ENCODE measurements around the gene DENND4A. TPM values are rescaled to one million over a fixed set of nuclear protein-coding genes. Genes with fewer than 3 reads are reported as not detected.

Gene DENND4A
- total RNA-seq, 1 donor, result 37.6 TPM

DNA sequence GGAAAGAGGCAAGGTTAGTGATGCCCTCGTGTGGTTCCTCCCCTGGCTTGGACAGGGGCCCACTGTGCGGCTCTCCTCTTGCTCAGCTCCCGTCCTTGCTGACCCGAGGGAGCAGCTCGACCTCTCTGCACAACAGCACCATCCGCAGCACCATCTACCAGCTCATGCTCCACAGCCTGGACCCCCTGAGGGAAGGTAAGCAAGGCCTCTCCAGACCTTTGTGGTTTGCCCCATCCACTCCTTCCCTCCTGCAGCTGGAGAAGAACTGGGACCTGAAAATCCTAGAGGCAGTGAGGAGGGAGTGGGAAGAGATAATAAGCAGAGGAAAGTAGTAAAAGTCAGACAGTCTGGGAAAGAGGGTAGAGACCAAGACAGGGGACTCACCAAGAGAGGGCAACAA lies 152.6 kb downstream of the DENND4A start:
- H3K4me3 ChIP-seq (ENCODE audit: low read depth, low read length), result no peak overlapping the region
- TF ChIP-seq, protein P1, sequence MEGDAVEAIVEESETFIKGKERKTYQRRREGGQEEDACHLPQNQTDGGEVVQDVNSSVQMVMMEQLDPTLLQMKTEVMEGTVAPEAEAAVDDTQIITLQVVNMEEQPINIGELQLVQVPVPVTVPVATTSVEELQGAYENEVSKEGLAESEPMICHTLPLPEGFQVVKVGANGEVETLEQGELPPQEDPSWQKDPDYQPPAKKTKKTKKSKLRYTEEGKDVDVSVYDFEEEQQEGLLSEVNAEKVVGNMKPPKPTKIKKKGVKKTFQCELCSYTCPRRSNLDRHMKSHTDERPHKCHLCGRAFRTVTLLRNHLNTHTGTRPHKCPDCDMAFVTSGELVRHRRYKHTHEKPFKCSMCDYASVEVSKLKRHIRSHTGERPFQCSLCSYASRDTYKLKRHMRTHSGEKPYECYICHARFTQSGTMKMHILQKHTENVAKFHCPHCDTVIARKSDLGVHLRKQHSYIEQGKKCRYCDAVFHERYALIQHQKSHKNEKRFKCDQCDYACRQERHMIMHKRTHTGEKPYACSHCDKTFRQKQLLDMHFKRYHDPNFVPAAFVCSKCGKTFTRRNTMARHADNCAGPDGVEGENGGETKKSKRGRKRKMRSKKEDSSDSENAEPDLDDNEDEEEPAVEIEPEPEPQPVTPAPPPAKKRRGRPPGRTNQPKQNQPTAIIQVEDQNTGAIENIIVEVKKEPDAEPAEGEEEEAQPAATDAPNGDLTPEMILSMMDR (IDR thresholded peaks at IDR 0.05; ENCODE audit: insufficient read depth, low read depth, low read length), result no peak
- no peak for DNase-seq (ENCODE audit: low read depth)

DNA sequence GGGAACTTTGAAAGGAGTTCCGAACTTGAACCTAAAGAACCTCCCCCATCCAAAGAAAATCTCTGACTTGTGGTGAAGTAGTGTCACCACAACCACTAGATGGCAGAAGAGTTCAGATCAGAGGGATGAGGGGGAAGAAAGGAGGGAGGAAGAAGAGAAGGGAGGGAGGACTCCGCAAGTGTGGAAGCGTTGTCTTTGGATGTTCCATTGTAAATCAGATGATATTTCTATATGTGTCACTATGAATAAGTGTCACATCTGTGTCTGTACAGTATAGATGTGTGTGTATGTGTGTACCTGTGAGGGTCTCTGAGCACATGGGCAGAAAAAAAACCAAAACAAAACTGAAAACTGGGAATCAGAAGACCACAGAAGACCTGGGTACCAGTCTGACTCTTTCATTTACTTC lies 153.4 kb downstream of the DENND4A start:
- TF ChIP-seq, protein P1 (IDR thresholded peaks at IDR 0.05; ENCODE audit: insufficient read depth, low read depth, low read length), result peak; percentile 86
- H3K4me3 ChIP-seq (ENCODE audit: low read depth, low read length), result no peak overlapping the region
- DNase-seq (ENCODE audit: low read depth), result peak; percentile 83

DNA sequence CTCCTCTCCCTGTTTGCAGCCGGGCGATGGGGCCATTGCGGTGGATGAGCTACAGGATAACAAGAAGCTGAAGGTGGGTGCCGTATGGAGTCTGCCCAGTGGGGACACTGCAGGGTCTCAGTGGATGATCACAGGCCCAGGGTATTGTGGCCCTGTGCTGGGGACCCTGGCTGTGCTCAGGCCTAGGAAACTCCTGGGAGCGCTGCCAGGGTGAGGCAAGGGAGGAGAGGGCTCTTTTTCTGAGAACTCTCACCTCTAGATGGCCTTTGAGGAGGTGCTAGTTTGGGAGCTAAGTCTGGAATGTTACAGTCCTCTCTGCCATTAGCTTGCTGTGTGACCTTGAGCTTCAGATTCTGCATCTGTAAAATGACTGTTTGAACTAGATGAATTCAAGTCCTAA lies 154.0 kb downstream of the DENND4A start:
- TF ChIP-seq, protein P1 (IDR thresholded peaks at IDR 0.05; ENCODE audit: insufficient read depth, low read depth, low read length), result no peak
- H3K4me3 ChIP-seq (ENCODE audit: low read depth, low read length), result no peak overlapping the region
- DNase-seq (ENCODE audit: low read depth), result no peak

DNA sequence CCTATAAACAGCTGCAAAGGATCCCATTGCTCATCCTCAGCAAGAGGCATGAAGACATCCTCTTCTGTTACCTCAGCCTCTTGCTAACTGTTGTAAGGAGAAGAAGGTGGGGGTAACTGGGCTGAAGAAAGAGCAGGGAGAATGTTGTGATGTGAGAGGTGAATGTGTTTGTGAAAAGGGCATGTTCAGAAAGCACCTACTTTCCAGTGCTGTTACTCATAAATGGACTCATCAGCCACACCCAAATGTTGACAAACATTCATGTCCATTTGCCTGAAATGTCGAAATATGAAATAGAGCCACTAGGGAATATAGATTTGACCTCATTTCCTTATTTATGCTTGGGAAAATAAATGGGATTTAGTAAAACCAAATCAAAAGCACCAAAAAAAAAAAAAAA lies 157.7 kb downstream of the DENND4A start:
- peak; percentile 52 for DNase-seq (ENCODE audit: low read depth)
- H3K4me3 ChIP-seq (ENCODE audit: low read depth, low read length), result no peak overlapping the region
- TF ChIP-seq, protein P1 (IDR thresholded peaks at IDR 0.05; ENCODE audit: insufficient read depth, low read depth, low read length), result no peak

DNA sequence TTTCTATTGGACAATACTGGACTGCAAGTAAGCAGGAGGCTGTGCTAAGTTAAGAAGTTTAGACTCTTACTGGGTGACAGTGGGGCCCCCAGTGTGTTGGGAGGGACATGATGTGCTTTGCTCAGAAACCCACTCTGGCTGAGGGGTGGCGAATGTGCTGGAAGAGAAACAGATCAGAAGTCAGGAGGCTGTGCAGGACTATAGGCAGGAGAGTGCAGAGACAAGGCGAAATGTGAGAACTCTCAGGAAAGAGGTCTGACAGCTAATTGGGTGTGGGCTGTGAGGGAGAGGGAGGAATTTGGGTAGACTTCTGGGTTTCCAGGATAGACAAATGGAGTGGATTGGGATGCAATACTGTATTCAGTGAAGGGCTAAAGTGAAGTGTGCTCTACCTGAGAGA lies 158.3 kb downstream of the DENND4A start:
- no peak for DNase-seq (ENCODE audit: low read depth)
- H3K4me3 ChIP-seq (ENCODE audit: low read depth, low read length), result no peak overlapping the region
- TF ChIP-seq, protein P1 (IDR thresholded peaks at IDR 0.05; ENCODE audit: insufficient read depth, low read depth, low read length), result no peak

DNA sequence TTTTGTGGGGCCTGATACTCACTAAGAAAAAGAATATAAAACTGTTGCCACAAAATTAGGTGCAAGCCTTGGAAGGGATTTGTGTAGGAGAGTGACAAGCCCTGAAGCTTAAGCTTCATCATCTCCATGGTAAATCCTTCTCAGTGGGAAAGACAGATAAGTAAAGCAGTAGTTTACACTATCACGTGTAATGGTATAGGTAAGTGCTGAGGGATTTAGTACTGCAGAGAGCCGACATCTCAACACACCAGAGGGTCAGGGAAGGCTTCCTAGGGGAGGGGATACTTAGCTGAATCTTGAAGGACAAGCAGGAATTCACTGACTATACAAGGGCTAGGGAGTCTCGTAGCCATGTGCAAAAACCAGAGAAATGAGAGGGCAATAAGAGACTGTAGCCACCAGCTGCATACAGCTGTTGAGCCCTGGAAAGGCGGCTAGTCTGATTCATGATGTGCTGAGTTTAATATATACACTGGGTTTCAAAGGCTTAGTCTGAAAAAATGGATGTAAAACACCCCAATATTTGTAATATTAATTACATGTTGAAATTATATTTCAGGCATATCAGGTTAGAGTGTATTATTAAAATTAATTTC lies 159.2 kb downstream of the DENND4A start:
- TF ChIP-seq, protein P1 (IDR thresholded peaks at IDR 0.05; ENCODE audit: insufficient read depth, low read depth, low read length), result no peak

DNA sequence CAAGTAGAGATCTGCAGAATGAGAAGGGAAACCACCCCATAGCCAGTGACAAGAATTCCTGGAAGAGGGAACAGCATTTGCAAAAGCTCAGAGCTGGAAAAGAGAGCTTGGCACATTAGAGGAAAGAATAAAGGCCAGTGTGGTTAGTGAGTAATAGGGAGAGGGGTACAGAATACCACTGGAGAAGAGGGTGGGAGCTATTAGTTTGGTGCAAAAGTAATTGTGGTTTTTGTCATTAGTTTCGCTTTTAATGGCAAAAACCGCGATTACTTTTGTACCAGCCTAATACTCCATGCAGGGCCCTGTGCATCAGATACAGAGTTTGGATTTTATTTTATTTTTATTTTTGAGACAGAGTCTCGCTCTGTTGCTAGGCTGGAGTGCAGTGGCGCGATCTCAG lies 160.6 kb downstream of the DENND4A start:
- H3K4me3 ChIP-seq (ENCODE audit: low read depth, low read length), result no peak overlapping the region
- TF ChIP-seq, protein P1 (IDR thresholded peaks at IDR 0.05; ENCODE audit: insufficient read depth, low read depth, low read length), result no peak
- DNase-seq (ENCODE audit: low read depth), result no peak

More for the DNA sequence above, 159.2 kb downstream of the DENND4A start:
- DNase-seq (ENCODE audit: low read depth), result peak; percentile 59
- H3K4me3 ChIP-seq (ENCODE audit: low read depth, low read length), result no peak overlapping the region
